ENCODE results near the gene KLHL29. TPM values are rescaled to one million over a fixed set of nuclear protein-coding genes. Genes with fewer than 3 reads are reported as not detected.

The KLHL29 gene
- total RNA-seq, 1 donor from 2014 or later = 2.6 TPM

DNA sequence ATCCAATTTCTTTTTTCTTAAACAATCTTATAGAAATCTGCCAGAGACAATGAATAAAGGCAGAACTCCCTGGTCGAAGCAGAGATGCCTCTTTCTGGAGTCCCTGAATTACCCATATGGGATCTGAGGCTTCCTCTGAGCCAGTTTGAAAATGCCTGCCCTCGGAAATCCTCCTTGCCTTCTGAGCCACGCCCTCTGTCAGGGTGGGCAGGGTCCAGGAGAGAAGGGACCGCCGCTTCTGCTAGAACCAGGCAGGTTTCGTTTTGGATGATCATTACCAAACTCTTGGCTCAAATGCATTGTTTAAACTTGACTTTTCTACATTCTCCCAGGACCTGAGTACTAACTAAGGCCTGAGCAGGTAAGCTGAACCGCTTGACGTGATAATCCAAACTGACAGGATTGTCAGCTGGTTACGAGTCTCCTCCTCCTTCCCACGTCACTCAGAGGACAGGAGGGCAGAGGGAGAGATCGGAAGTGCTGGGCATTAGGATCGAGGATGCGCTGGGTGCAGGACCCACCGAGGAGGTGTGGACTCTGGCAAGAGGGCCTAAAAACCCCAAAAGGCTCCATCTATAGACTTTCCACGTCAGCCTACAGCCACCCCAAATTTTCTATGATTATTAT, 128.4 kb downstream of the KLHL29 start:
- no peak for DNase-seq (ENCODE audit: low spot score)

DNA sequence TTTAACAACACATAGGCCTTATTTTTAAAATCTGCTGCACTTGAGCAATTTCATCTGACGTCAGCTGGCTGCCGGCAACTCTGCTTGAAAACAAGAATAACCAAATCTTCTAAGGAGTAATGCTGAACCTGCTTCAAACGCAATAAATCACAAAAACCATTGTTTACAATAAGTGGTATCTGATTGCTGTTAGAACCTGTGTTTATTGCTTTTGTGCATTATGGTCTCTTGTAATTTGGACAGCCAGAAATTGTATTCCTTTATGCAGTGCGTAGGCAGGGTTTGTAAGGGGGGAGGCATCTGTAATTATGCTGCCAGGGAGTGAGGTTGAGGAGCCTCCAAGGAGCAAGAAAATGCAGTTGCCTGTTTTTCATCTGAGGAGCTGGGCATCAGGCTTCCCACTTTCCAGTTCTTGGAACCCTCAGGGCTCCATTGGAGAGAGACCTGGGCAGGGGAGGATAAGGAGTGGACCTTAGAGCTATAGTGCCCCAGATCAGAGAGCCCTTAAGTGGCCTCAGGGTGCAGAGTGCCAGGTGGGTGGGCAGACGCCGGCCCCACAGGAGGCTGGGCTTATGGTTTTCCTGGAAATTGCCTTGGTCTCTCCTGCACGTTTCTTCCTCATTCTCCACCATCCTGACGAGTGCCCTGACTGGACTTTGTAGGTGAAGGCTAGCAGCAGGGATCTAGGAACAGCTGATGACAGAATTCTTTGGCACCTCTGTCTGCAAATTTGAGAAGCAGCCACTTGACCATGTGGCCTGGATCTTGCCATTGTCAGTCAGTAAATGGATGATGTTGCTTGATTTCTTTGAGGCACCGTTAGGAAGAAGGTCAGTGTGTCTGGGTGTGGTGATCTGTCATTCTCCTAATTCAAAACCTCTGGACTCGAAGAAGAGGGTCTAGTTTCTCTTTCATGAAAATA, 129.2 kb downstream of the KLHL29 start:
- peak; percentile 31 for DNase-seq (ENCODE audit: low spot score)

DNA sequence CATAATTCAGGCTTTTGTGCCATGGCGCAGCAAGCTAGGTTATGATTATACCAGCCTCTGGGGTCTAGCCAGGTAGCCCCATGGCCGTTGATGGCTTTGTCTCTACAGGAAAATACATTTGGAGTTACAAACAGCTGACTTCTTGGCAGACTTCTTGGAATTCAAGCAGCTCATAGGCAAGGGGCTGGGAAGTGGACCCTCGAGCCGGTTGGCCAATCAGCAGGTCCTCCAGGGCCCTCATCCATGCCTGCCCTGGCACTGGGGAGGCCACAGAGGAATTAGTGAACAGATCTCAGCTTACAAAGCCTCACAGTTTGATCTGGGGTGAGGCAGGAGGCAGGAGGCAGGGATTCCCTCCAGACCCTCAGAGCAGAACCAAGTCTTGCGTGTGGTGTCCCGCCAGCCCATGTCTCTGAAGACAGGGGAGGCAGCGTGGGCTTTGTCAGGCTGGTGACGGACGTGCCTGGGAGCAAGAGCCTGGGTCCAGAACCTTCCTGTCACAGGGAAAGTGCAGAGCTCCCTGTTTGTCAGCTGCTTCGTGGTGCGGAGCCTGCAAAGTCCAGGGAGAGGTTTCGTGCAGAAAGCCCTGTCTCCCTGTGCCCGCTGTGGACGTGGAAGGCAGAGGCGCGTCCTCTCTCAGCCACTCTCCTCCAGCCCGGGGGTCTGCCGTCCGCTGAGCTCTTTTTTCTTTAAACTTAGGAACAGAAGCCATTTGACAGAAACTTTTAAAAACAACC, 131.7 kb downstream of the KLHL29 start:
- DNase-seq (ENCODE audit: low spot score) = no peak

DNA sequence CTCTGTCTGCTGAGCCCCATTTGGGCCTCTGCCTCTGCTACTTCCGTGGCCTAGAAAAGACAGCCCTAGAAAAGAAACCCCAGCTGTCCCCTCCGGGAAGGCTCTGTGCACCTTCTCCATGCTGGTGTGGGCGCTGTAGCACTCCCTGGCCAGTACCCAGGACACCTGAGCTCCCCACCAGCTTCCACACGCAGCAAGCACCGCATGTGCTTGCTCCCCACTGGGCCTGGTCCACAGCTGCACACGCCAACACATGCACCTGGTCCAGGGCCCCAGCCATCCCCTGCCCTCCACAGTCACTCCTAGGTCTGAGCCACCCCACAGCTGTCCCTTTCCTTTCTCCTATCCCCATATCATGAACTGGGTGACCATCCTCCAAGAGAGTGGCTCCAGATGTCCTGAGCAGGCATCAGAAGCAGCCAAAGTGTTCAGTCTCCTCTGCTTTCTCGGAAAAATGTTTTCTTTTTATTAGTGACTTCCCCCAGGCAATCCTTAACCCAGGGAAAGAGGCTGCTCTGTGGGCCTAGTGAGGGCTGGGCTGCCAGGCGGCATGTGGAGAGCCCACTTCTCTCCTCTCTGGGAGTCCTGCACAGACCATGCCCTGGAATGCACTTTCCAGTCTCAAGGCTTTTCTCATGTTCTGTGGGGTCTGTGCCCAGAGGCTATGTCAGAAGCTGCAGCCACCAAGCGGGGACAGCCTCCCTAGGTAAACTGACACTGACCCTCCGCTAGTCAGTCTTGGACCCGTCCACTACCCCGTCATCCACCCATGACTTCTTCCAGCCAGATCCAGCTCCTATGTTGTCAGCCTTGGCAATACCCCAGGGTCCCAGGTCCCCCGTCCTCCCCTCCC, 133.7 kb downstream of the KLHL29 start:
- DNase-seq (ENCODE audit: low spot score) = no peak

DNA sequence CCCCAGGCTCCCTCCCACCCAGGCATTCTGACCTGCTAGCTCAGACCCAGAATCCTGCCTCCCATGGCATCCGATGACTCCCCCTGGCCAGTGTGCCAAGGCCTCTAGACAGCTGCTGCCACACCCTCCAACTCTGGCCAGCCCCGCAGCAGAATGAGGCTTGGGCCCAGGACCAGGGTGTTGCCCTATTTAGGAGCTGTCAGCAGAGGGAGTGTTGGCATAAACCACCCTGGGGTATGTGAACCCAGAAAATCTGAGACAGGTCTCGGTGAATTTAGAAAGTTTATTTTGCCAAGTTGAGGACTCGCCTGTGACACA, 134.3 kb downstream of the KLHL29 start:
- no peak for DNase-seq (ENCODE audit: low spot score)

DNA sequence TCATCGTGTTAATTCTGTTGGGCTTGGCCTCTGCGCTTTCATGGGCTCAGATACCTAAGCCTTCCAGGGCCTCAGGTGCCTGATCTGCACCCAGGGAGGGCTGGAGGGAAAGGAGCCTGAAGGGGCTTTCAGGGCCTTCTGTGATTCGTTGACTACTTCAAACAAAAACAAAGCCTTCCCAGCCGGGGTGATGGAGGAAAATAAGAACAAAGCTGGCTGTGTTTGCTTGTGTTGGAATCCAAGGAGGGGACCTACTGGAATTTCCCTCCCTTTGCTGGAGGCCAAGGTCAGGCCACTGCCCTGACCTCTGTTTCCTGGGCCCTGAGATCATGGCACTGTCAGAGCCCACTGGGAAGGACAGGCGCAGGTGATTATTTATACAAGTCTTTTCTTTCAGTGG, 135.3 kb downstream of the KLHL29 start:
- DNase-seq (ENCODE audit: low spot score) = no peak

DNA sequence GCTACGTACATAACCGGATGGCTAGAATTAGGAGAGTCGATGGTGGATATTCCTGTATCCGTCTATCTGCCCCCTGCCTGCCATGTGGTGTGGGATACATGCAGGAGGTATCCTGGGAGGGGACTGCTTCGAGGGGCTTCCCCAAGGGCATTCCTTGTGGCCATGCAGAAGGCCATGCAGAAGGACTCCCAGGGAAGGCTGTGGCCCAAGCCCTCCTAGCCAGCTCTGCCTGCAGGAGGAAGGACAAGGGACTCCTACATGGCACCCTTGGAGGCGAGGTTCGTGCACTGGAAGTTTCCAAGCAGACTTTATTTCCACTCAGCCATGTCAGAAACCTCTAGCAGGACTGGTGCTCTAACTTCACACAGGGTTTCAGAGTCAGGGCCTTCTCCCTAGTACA, 136.1 kb downstream of the KLHL29 start:
- DNase-seq (ENCODE audit: low spot score) = no peak

DNA sequence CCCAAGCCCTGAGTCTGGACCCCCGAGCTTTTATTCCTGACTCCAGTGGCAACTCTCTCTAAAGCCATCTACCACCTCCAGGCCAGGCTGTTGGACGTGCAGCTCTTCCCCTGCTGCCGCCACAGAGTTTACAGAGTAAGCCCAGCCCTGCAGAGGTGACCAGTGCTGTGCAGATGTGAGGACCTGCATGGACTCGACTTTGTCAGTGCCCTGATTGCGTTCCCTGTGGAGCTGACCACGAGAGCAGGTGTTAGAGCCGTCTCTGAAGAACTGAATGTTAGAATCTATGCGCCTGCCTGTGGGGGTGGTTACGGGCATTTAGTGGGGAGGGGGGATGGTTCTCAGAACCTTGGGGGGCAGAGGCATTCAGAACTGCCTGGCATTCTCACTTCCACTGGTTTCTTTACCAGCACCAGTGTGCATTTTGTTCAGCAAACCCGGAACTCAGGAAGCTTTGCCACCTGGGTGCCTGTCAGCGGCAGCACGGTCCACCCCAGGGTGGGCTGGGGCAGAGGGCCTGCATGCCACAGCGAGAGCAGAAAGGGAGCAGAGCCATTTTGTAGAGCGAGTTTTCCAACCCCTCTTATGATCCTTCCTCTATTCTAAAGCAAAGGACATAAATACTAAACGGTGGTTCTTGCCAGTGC, 137.9 kb downstream of the KLHL29 start:
- DNase-seq (ENCODE audit: low spot score) = no peak

DNA sequence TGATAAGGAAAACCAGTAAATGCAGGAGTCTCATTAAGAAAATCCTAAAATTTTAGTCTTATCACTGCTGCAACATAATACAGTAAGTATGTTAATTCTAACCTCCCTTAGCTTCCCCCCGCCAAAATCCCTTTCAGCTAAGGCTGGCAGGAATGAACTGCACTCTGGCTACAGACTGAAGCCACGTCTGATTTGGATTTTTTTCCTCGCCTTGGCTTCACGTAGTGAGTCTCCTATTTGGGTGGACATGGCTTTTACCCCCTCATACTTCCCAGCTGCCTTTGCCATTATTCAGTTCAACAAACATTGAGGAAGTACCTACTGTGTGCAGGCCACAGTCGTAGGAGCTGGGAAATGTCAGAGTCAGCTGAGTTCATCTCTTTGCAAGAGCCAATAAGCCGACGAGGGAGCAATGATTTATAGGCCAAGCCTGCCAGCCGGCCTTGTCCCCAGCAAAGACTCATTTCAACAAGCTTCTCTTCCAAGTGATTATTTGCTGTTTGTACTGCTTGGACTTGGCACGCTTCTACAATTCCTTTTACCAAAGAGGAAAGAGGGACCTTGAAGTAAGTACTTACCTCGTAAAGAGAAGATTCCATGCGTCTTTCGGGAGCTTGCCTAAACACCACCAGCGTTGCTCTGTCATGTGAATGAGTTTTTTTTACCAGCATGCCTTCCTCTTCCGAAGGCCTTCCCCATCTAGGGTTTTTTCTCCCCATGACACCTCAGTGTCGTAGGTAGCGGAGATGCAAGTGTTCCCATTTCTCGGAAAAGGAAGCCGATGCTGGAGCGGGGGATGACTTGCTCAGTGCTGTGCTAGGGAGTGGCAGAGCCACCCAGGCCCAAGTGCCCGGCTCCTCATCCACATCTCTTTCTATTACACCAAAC, 138.6 kb downstream of the KLHL29 start:
- peak; percentile 86 for DNase-seq (ENCODE audit: low spot score)

DNA sequence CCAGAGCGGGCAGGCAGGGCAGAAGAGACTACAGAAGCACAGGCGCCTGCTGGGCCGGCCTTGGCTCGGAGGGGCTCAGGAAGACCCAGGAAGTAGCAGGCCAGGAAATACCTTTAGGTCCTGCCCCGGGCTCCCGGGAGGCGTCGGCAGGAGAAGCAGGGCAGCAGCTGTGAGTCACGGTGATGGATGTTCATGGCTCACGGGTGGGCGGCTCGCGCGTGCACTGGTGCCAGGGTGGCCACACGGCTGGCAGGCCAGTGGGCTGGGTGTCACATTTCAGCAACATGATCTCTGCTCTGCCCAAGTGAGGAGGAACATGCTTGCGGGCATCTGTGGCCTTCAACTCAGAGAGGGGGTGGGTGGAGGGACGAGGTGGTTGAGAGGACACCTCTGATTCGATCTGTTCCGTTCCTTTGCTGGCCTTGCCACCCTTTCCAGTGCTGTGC, 139.3 kb downstream of the KLHL29 start:
- no peak for DNase-seq (ENCODE audit: low spot score)

DNA sequence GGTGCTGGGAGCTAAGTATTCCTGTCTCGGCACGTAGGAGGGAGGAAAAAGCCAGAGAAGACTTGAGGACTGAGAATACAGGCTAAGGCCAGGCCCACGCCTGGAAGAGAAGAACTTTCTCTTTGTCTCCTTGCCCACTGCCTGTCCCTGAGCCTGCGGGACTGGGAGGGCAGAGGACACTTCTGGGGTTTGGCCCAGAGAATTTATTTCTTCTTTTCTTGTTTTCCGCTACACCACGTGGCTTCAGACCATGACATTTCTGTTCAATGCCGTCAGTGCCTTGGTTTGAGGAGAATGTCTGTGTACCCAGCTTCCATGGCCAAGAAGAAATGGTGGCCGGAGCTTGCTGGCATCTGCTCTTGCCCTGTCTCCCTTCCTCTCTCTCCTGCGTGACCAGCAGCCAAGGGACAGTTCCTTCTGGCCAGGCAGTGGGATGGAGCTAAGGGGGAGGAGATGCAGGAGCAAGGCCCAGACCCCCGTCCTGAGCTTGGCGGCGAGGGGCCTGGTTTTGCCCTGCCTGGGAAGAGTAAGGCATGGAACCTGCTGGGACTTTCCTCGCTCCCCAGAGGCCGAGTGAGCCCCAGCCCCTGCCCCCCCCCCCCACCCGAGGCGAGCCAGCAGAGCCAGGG, 140.3 kb downstream of the KLHL29 start:
- no peak for DNase-seq (ENCODE audit: low spot score)

DNA sequence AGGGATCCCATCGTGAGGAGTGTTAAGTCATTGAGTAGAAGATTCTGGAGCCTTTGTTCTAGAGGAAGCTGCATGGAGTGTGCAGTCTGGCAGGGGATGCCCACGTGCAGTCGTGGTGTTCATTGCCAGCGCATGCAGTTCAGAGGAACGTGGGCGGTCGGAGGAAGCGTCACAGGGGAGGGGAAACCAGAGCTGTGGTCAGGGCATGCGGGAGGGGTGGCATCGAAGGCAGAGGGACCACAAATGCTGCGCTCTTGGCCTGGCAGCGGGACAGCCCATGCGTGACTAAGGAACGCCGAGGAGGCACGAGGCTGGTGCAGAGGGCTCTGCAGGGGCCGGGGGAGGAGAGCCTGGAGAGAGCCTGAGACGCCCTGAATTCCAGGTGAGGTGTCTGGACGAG, 141.1 kb downstream of the KLHL29 start:
- no peak for DNase-seq (ENCODE audit: low spot score)

DNA sequence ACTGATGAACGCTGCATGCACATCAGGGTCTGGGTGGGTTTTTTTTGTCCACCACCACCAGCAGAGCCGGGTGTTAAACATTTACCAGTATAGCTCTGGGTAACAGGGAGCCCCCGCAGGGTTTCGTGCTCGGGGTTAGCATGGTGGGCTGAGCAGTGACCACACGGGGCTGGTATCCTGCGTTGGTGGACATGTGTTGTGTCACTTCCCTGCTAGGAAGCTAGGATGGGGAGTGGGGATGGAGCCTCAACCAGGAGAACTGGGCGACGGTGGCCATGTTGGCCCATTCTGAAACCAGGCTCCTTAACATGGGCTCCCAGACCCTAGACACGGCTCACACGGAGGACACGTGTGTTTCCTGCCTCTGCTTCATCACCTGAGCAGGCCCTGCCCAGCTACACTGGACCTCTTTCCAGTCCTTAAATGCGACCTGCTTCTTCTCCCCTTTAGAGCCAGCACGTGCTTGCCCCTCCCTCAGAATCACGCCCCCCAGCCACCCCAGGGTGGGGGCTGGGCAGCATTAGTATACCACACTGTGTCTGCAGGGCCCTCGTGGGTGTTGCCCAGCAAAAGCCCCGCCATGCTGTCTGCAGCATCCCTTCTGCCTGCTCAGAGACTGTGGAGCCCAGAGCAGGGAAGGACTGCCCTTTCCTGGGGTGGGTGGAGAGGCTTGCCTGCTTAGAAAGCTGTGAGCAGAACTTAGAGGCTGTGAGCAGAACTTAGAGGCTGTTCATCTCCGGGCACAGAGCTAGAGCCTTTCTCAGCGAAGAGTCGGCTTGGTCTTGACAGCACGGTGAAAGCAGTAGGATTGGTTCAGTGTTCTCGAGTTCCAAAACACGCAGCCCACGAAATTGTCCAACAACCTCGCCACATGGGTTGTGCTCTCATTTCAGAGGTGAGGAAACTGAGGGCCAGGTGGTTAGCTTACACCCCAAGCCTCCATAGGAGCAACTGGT, 142.1 kb downstream of the KLHL29 start:
- no peak for DNase-seq (ENCODE audit: low spot score)

DNA sequence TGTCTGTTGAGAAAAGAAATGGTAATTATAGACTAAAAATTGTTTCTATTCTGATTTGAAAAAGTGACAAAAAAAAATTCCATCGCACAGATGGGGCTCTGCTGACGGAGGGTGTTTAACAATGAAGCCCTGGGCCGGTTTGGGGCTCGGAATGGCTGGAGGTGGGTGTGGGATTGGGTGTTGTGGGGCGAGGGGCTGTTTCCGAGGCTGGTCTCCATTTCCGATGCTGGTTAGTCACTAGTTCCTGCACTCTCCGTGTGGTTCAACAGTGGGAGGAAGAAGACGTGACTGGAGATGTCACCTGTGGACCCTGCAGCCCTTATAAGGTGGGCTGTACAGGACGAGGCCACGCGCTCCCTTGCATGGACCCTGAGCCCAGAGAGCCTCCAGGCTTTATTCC, 143.2 kb downstream of the KLHL29 start:
- DNase-seq (ENCODE audit: low spot score) = no peak

DNA sequence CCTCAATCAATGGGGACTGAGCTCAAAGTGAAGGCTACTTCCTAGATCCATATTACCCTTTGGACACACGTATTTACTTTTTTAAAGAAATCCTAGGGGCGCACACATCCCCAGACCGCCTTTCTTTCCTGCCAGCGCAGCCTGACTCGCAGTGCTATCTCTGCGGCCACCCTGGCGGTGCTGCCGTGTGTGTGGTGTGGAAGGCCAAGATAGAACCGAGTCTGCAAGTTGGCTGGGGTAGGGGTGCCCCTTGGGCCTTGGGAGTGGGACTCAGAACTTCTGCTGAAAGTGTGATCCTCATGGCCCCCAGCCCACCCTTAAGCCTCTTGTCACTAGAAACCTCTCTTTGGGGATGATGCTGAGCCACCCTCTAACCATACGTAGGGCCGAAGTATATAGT, 143.7 kb downstream of the KLHL29 start:
- no peak for DNase-seq (ENCODE audit: low spot score)

DNA sequence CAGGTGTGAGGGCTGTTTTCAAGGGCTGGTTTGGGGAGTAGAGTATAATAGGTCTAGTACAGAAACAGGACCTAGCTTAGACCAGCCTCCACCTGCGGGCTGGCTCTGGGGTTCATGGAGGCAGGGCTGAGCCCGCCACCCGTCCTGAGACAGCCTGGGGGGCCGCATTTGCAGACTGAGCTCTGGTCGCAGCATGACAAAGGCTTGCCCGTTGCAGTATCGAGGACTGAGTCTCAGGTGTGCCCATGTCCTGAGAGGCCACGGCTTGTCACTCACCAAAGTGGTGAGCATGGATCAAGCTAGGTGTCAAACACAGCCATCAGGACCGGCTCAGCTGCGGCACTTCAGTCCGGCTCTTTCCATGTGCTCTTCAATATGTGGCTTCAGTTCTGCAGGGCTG, 144.7 kb downstream of the KLHL29 start:
- DNase-seq (ENCODE audit: low spot score) = no peak

DNA sequence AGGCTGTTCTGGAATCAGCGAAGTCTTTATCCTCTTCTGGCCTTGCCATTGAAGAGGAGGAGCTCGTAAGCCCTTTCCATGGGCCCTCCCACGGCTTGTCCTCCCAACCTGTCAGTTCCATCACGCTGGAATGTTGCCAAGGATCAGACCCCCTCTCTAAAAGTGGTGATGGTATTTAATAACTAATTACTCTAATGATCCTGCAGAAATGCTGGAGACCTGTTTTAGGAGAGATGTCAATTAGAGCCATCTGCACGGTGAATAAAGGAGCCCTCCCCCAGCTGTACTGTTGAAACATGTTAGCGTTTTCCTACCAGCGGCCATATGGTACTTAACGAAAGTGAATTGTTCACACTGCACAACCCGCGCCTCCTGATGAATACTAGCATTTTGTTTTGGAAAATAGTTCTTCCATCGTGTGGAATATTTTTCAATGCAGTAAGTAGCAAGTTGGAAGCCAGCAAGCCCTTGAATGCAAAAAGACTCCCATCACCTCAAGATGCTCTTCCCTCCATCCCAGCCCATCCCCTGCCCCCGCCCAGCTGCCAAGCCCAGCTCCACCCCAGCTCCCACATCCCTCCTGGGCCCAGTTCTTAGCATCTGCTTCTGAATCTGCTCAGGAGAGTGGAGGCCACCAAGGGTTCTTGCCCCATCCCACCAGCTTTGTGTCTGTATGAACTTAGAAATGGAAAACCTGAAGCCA, 145.4 kb downstream of the KLHL29 start:
- no peak for DNase-seq (ENCODE audit: low spot score)

DNA sequence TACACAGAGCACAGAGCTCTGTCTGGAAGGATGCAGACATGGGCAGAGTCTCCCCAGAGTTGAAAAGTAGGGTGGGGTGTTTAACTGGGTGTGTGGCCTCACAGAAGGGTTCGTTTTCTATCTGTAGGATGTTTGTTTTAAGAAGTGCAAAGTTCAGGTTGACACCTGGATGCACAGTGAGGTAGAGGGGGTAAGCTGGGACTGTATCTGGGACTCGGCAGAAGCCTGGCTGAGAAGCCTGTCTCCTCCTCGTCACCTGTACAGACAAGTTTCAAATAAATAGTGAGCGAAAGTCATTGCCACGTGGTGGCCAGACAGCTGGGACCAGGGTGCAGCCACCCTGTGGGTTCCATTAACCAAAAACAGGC, 145.9 kb downstream of the KLHL29 start:
- no peak for DNase-seq (ENCODE audit: low spot score)
